Measurements from ENCODE around the gene ROR1. TPM values are rescaled to one million over a fixed set of nuclear protein-coding genes. Genes with fewer than 3 reads are reported as not detected.

Gene ROR1
- total RNA-seq, 1 donor from 2014 or later: 30.3 TPM

- peaks cover 11% of the 10 kb centered on the region for H3F3A ChIP-seq (ENCODE audit: low read depth)
- H3K79me2 ChIP-seq (ENCODE audit: low read depth): no peaks in the 10 kb centered on the region
- no peak overlapping the region for H3K4me2 ChIP-seq
- H3K4me3 ChIP-seq: no peak overlapping the region
- Mint-ChIP-seq H3K27ac (no peak overlapping the region), H3K27me3 (ENCODE audit: insufficient read depth, low read depth) (peaks cover 5% of the 10 kb centered on the region), H3K36me3 (no peaks in the 10 kb centered on the region), H3K9me3 (no peaks in the 10 kb centered on the region), H3K4me1 (peaks cover 22% of the 10 kb centered on the region), H3K4me3 (no peak overlapping the region)
- no peak overlapping the region for H3K27ac ChIP-seq
- DNase-seq (ENCODE audit: low spot score): no peak
- peaks cover 18% of the 10 kb centered on the region for H3K4me1 ChIP-seq
- TF ChIP-seq EZH2 (IDR thresholded peaks at IDR 0.05): no peak
- TF ChIP-seq CTCF (IDR thresholded peaks at IDR 0.05): no peak
- TF ChIP-seq EZH2phosphoT487 (IDR thresholded peaks at IDR 0.05): no peak
- H3K9me3 ChIP-seq (ENCODE audit: low read depth): no peaks in the 10 kb centered on the region
- H3K36me3 ChIP-seq: no peaks in the 10 kb centered on the region
- no peak overlapping the region for H2AFZ ChIP-seq (replicated peaks)
- H4K20me1 ChIP-seq (ENCODE audit: low read depth): no peaks in the 10 kb centered on the region
- H3K27me3 ChIP-seq: no peaks in the 10 kb centered on the region
- no peak overlapping the region for H3K9ac ChIP-seq
Observed at GRCh38 chr1:63753591-63753990, 20.2 kb upstream of the ROR1 start.

GRCh38 chr1:63756839-63757238 is 17.0 kb upstream of the ROR1 start:
- Histone ChIP-seq H3K4me3 (no peak overlapping the region), H3F3A (ENCODE audit: low read depth) (peaks cover 11% of the 10 kb centered on the region), H3K79me2 (ENCODE audit: low read depth) (no peaks in the 10 kb centered on the region), H3K4me2 (peak overlapping the region; percentile 48), H3K36me3 (no peaks in the 10 kb centered on the region), H3K9ac (no peak overlapping the region), H3K27ac (peak overlapping the region; percentile 31), H3K4me1 (peaks cover 18% of the 10 kb centered on the region), H3K27me3 (no peaks in the 10 kb centered on the region), H4K20me1 (ENCODE audit: low read depth) (no peaks in the 10 kb centered on the region), H3K9me3 (ENCODE audit: low read depth) (no peaks in the 10 kb centered on the region), H2AFZ (replicated peaks) (no peak overlapping the region)
- peaks cover 5% of the 10 kb centered on the region for H3K27me3 Mint-ChIP-seq (ENCODE audit: insufficient read depth, low read depth)
- TF ChIP-seq EZH2 (IDR thresholded peaks at IDR 0.05): no peak
- TF ChIP-seq CTCF (IDR thresholded peaks at IDR 0.05): no peak
- no peak for TF ChIP-seq EZH2phosphoT487 (IDR thresholded peaks at IDR 0.05)
- peaks cover 22% of the 10 kb centered on the region for H3K4me1 Mint-ChIP-seq
- peak overlapping the region; percentile 38 for H3K27ac Mint-ChIP-seq
- no peak for DNase-seq (ENCODE audit: low spot score)
- no peaks in the 10 kb centered on the region for H3K36me3 Mint-ChIP-seq
- H3K9me3 Mint-ChIP-seq: no peaks in the 10 kb centered on the region
- no peak overlapping the region for H3K4me3 Mint-ChIP-seq

GRCh38 chr1:63757334-63757733 is 16.5 kb upstream of the ROR1 start:
- DNase-seq (ENCODE audit: low spot score): no peak
- H3K27ac Mint-ChIP-seq: no peak overlapping the region
- Histone ChIP-seq H3K4me2 (no peak overlapping the region), H3K4me3 (no peak overlapping the region), H2AFZ (replicated peaks) (peak overlapping the region; percentile 65), H3K4me1 (peaks cover 18% of the 10 kb centered on the region), H3F3A (ENCODE audit: low read depth) (peaks cover 11% of the 10 kb centered on the region), H3K9ac (no peak overlapping the region), H3K27ac (peak overlapping the region; percentile 31), H3K9me3 (ENCODE audit: low read depth) (no peaks in the 10 kb centered on the region), H3K36me3 (no peaks in the 10 kb centered on the region), H4K20me1 (ENCODE audit: low read depth) (no peaks in the 10 kb centered on the region), H3K79me2 (ENCODE audit: low read depth) (no peaks in the 10 kb centered on the region), H3K27me3 (no peaks in the 10 kb centered on the region)
- peaks cover 5% of the 10 kb centered on the region for H3K27me3 Mint-ChIP-seq (ENCODE audit: insufficient read depth, low read depth)
- no peaks in the 10 kb centered on the region for H3K9me3 Mint-ChIP-seq
- H3K4me3 Mint-ChIP-seq: no peak overlapping the region
- no peaks in the 10 kb centered on the region for H3K36me3 Mint-ChIP-seq
- peaks cover 22% of the 10 kb centered on the region for H3K4me1 Mint-ChIP-seq
- no peak for TF ChIP-seq EZH2 (IDR thresholded peaks at IDR 0.05)
- no peak for TF ChIP-seq EZH2phosphoT487 (IDR thresholded peaks at IDR 0.05)
- TF ChIP-seq CTCF (IDR thresholded peaks at IDR 0.05): no peak

Measured in neural progenitor cell (in vitro differentiated cells).